CD14-positive monocyte (primary cell): ENCODE results near the gene ENTREP1. TPM values are rescaled to one million over a fixed set of nuclear protein-coding genes. Genes with fewer than 3 reads are reported as not detected.

ENCODE experiments used
- DNase-seq, 3 donors: peaks; one replicate each; pipeline ENCODE4 v3.0.0-alpha.2; 2011 to 2022
- H2AFZ ChIP-seq: 2 replicates; pipeline ENCODE4 v1.6.0; 2012; ENCODE audit warnings: mild to moderate bottlenecking, low read depth, low read length, inconsistent platforms; ENCODE audit not compliant: insufficient read depth, poor library complexity, severe bottlenecking
- H3K27ac ChIP-seq, 2 donors: 1 replicate in 1 of 2; 2 replicates in 1 of 2; pipeline ENCODE4 v1.5.1; 2012 to 2013; ENCODE audit warnings: low read length in 2 of 2, control low read depth in 1 of 2, inconsistent platforms in 1 of 2, low read depth in 1 of 2, mild to moderate bottlenecking in 1 of 2
- H3K27me3 ChIP-seq, 2 donors: one replicate each; pipeline versions ENCODE4 v1.6.0 to v1.6.1; 2011 to 2013; ENCODE audit warnings: low read length in 2 of 2; ENCODE audit not compliant: control insufficient read depth in 2 of 2, insufficient read depth in 2 of 2
- H3K36me3 ChIP-seq, 2 donors: replicated peaks in 1 of 2; 1 replicate in 1 of 2; 2 replicates in 1 of 2; pipeline versions ENCODE4 v1.5.1 to v1.6.1; 2012 to 2013; ENCODE audit warnings: low read length in 2 of 2, control low read depth in 1 of 2, inconsistent platforms in 1 of 2, mild to moderate bottlenecking in 1 of 2; ENCODE audit not compliant: insufficient read depth in 2 of 2, control insufficient read depth in 1 of 2
- H3K4me1 ChIP-seq, 2 donors: 1 replicate in 1 of 2; 2 replicates in 1 of 2; pipeline versions ENCODE4 v1.5.1 to v1.6.1; 2012 to 2013; ENCODE audit warnings: low read length in 2 of 2, control low read depth in 1 of 2, inconsistent platforms in 1 of 2, mild to moderate bottlenecking in 1 of 2, moderate library complexity in 1 of 2; ENCODE audit not compliant: insufficient read depth in 2 of 2, control insufficient read depth in 1 of 2
- H3K4me2 ChIP-seq: replicated peaks from 2 replicates; pipeline ENCODE3; 2012; ENCODE audit warnings: low read length, moderate library complexity, mild to moderate bottlenecking; ENCODE audit not compliant: poor library complexity, severe bottlenecking; ENCODE audit errors: extremely low read depth
- H3K4me3 ChIP-seq, 3 experiments: fragments of 200-600 bp in 1 of 3; sonication (generic) in 1 of 3; replicated peaks in 1 of 3; 1 replicate in 2 of 3; 2 replicates in 1 of 3; pipeline ENCODE4 v1.5.1; 2011 to 2013; ENCODE audit warnings: low read length in 3 of 3, mild to moderate bottlenecking in 3 of 3, control low read depth in 2 of 3, low read depth in 2 of 3, inconsistent platforms in 1 of 3, moderate library complexity in 1 of 3
- H3K79me2 ChIP-seq: 2 replicates; pipeline ENCODE4 v1.6.0; 2012; ENCODE audit warnings: mild to moderate bottlenecking, control low read depth, inconsistent platforms, low read length, moderate library complexity; ENCODE audit not compliant: insufficient read depth
- H3K9ac ChIP-seq: 2 replicates; pipeline ENCODE4 v1.6.0; 2017; ENCODE audit warnings: low read length, mild to moderate bottlenecking; ENCODE audit not compliant: insufficient read depth, poor library complexity, severe bottlenecking
- H3K9me3 ChIP-seq, 2 donors: replicated peaks in 1 of 2; 1 replicate in 1 of 2; 2 replicates in 1 of 2; pipeline versions ENCODE4 v1.5.1 to v1.6.1; 2012 to 2013; ENCODE audit warnings: low read length in 2 of 2, control low read depth in 1 of 2; ENCODE audit not compliant: control insufficient read depth in 1 of 2, insufficient read depth in 1 of 2
- H4K20me1 ChIP-seq: 2 replicates; pipeline ENCODE4 v1.6.0; 2012; ENCODE audit warnings: mild to moderate bottlenecking, low read length, control low read depth, moderate library complexity; ENCODE audit not compliant: insufficient read depth
- H3K27ac Mint-ChIP-seq, 7 donors: one replicate each; pipeline ENCODE4 v1.8.0; 2020; ENCODE audit warnings: mild to moderate bottlenecking in 7 of 7, mixed read lengths in 7 of 7, moderate library complexity in 6 of 7, inconsistent platforms in 2 of 7
- H3K27me3 Mint-ChIP-seq, 3 donors: one replicate each; pipeline ENCODE4 v1.8.0; 2021 to 2022; ENCODE audit warnings: low read depth in 3 of 3, mild to moderate bottlenecking in 3 of 3, mixed read lengths in 3 of 3, moderate library complexity in 3 of 3, inconsistent platforms in 1 of 3
- H3K36me3 Mint-ChIP-seq, 2 donors: one replicate each; pipeline ENCODE4 v1.8.0; 2020; ENCODE audit warnings: mixed read lengths in 2 of 2, inconsistent platforms in 1 of 2, mild to moderate bottlenecking in 1 of 2
- H3K4me1 Mint-ChIP-seq: one replicate; pipeline ENCODE4 v1.8.0; 2020; ENCODE audit warnings: mild to moderate bottlenecking, mixed read lengths
- H3K4me3 Mint-ChIP-seq, 2 donors: one replicate each; pipeline ENCODE4 v1.8.0; 2020; ENCODE audit warnings: mild to moderate bottlenecking in 2 of 2, mixed read lengths in 2 of 2, moderate library complexity in 1 of 2
- H3K9me3 Mint-ChIP-seq, 7 donors: one replicate each; pipeline ENCODE4 v1.8.0; 2020 to 2022; ENCODE audit warnings: mixed read lengths in 7 of 7, mild to moderate bottlenecking in 6 of 7, moderate library complexity in 6 of 7, inconsistent platforms in 2 of 7
- CTCF ChIP-seq: fragments of 200-600 bp; IDR thresholded peaks from one replicate; pipeline ENCODE4 v1.8.0; 2022; ENCODE audit warnings: antibody characterized with exemption, mild to moderate bottlenecking
- WGBS: methylation state at CpG from one replicate; pipeline ENCODE4 v1.1.5; 2013; ENCODE audit warnings: missing lambda C conversion rate; ENCODE audit not compliant: insufficient coverage; 5-methylcytosine and 5-hydroxymethylcytosine counted together
- intact Hi-C, 2 donors: fragments of 100-400 bp; cut with micrococcal nuclease; formaldehyde crosslinking; loops; one replicate each; pipeline versions ENCODE4 v1.15.0 to v1.15.1; 2023
- polyA plus RNA-seq, 3 donors: library from polyadenylated mRNA; depleted of rRNA in 1 of 3; unstranded in 2 of 3; stranded (reverse) in 1 of 3; fragments of 300-500 nt in 2 of 3; fragments of >200 nt in 1 of 3; fragmentation: Illumina TruSeq in 2 of 3; gene quantifications; 1 replicate in 2 of 3; 2 replicates in 1 of 3; pipeline ENCODE4 v1.2.3, GENCODE V29; 2012 to 2021

Gene ENTREP1
- polyA plus RNA-seq, 3 donors, result not detected

DNA sequence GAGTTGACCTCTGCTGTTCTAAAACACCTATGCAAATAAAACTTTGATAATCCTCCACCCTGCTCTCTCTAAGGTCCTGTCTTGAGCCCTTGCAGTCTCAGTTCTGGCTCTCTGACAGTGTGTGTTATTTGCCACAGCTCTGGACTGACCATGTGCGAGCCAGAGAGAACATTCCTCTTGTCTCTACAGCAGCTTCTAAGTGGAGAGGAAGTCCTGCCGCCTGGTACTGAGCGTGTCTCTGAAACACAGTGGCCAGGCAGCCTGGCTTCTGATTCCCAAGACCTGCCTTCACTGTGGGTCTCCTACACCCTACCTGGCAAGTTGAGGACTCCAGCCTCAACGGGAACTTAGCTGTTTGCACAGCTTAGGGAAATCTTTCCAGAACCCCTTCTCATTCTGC, 61.6 kb downstream of the ENTREP1 start:
- no peaks in the 10 kb centered on the region for H3K27me3 ChIP-seq
- no peaks in the 10 kb centered on the region for H3K9me3 ChIP-seq
- H3K4me3 ChIP-seq, result no peak overlapping the region
- no peak for DNase-seq
- Mint-ChIP-seq H3K9me3 (peaks cover 0 to 3% (median 0%) of the 10 kb centered on the region in 7 donors), H3K4me3 (no peak overlapping the region), H3K27me3 (peaks cover 0 to 5% (median 4%) of the 10 kb centered on the region in 3 donors), H3K27ac (no peak overlapping the region), H3K36me3 (no peaks in the 10 kb centered on the region), H3K4me1 (no peaks in the 10 kb centered on the region)
- no peak for TF ChIP-seq CTCF
- H3K4me1 ChIP-seq, result no peaks in the 10 kb centered on the region
- intact Hi-C loops, result no loop called here
- H3K9ac ChIP-seq, result no peak overlapping the region
- no peak overlapping the region for H3K27ac ChIP-seq
- H3K4me2 ChIP-seq, result no peak overlapping the region
- H4K20me1 ChIP-seq, result no peaks in the 10 kb centered on the region
- H3K79me2 ChIP-seq, result no peaks in the 10 kb centered on the region
- WGBS, result 74% methylated on average over 2 of the region's 4 CpGs
- H3K36me3 ChIP-seq, result no peaks in the 10 kb centered on the region
- H2AFZ ChIP-seq, result no peak overlapping the region

DNA sequence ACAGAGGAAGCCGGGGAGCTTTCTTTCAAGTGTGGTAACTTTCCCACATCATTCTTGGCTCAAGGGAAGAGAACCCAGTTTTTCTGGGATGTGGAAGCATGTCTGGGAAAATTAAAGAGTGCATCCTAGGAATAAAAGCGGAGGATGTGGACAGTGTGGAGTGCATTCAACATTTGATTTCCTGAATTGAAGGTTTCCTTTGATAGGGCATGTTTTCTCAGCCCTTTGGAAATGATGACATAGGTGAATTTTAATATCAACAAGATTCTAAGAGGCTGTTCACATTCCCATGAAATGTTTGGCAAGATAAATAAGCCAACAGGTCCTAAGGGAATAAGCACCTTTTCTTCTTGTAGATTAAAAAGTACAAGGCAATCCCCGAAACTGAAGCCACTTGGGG, 63.6 kb downstream of the ENTREP1 start:
- Mint-ChIP-seq H3K4me1 (no peaks in the 10 kb centered on the region), H3K36me3 (no peaks in the 10 kb centered on the region), H3K4me3 (no peak overlapping the region), H3K27ac (no peak overlapping the region), H3K27me3 (peaks cover 0 to 5% (median 2%) of the 10 kb centered on the region in 3 donors), H3K9me3 (peaks cover 0 to 6% (median under 1%) of the 10 kb centered on the region in 7 donors)
- 100% methylated on average over 1 of the region's 3 CpGs for WGBS
- Histone ChIP-seq H3K9ac (no peak overlapping the region), H4K20me1 (no peaks in the 10 kb centered on the region), H2AFZ (no peak overlapping the region), H3K4me3 (no peak overlapping the region), H3K9me3 (no peaks in the 10 kb centered on the region), H3K27ac (no peak overlapping the region), H3K79me2 (no peaks in the 10 kb centered on the region), H3K27me3 (no peaks in the 10 kb centered on the region), H3K36me3 (no peaks in the 10 kb centered on the region), H3K4me1 (no peaks in the 10 kb centered on the region), H3K4me2 (no peak overlapping the region)
- DNase-seq, result no peak
- TF ChIP-seq CTCF, result no peak
- intact Hi-C loops, result no loop called here
